HG03565 (cell line): ENCODE measurements around the gene RAB5A.
"Not testable (repeated sequence)": the region's sequence is repeated elsewhere in the genome, so short reads cannot be mapped to it uniquely, and the experiment has no call there.

Experiments
- ATAC-seq: cut with Tn5 transposase; IDR thresholded peaks from one replicate; pipeline ENCODE4 v1.9.1; 2021; ENCODE audit warnings: mild to moderate bottlenecking, moderate library complexity; ENCODE audit not compliant: unreplicated experiment

The RAB5A gene

GRCh38 chr3:19947549-19948225 lies 790 bp downstream of the RAB5A start:
- ATAC-seq, result no peak

GRCh38 chr3:19948226-19948591 lies 1.3 kb downstream of the RAB5A start:
- ATAC-seq, result no peak

- no peak for ATAC-seq
These were observed 3.4 kb downstream of the RAB5A start for GRCh38 chr3:19950316-19950715.

- no peak for ATAC-seq
These were observed 7.8 kb downstream of the RAB5A start for GRCh38 chr3:19954676-19955075.

DNA sequence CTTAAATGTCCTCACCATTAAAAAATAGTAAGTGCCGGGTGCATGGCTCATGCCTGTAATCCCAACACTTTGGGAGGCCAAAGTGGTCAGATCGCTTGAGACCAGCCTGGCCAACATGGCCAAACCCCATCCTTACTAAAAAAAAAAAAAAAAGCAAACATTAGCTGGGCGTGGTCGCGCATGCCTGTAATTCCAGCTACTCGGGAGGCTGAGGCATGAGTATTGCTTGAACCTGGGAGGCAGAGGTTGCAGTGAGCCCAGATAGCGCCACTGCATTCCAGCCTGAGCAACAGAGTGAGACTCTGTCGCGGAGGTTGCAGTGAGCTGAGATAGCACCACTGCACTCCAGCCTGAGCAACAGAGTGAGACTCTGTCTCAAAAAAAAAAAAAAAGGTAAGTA lies 10.5 kb downstream of the RAB5A start:
- ATAC-seq, result not testable (repeated sequence)

- no peak for ATAC-seq
These were observed 12.6 kb downstream of the RAB5A start for GRCh38 chr3:19959505-19959904.

DNA sequence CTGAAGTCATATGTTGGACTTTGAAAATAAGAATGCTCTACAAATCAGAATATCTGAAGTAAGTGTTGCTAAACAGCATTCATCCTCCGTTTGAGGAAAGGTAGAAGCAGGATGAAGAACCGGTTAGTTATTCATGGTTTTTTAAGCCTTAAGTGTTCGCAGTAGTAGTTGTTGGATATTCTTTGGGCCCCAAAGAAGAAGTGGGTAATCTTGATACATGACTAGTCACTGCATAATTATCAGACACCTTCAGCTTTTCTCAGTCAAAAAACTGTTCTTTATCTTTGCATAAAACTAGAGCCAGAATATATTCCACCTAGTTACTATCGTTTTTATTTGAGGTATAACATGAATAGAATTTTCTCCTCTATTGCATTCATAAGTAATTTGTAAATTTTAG lies 13.8 kb downstream of the RAB5A start:
- ATAC-seq, result no peak

- no peak for ATAC-seq
These were observed 15.1 kb downstream of the RAB5A start for GRCh38 chr3:19961960-19962359.

- no peak for ATAC-seq
These were observed 20.3 kb downstream of the RAB5A start for GRCh38 chr3:19967208-19967607.

DNA sequence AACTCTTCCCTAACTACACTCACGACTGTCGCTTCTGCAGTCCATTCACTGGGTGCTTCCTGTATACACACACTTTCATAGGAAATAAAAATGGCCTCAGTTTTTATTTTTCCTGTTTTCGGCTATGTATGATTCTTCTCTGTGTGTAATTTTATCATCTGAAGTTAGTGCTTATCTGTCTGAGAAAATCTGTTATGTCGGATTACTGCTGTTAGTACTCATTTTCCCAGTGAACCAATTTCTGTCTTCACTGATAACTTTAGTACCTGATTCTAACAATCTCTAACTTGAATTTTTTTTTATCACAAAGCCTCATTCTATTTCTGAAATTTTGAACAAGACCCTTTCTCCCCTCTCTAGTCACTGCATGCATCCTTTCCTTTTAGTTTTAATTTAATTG lies 20.9 kb downstream of the RAB5A start:
- ATAC-seq, result no peak

DNA sequence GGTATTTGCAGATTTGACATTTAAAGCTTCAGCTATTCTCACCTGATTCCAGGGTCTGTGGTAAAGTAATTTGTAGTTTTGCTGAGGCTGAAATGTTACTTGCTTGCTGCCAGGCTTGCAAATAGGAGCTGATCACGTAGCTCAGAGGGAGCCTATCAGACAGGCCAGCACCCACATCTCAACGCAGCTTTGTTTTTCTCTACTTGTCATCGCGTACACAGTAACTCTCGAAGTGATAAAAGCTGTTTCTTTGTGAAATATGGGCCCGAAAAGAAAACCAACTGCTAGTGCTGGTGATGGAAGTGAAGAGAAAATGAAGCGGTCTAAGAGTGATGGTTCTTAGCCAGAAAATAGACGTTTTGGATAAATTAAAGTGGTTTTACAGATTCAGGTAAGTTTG lies 23.4 kb downstream of the RAB5A start:
- ATAC-seq, result no peak

DNA sequence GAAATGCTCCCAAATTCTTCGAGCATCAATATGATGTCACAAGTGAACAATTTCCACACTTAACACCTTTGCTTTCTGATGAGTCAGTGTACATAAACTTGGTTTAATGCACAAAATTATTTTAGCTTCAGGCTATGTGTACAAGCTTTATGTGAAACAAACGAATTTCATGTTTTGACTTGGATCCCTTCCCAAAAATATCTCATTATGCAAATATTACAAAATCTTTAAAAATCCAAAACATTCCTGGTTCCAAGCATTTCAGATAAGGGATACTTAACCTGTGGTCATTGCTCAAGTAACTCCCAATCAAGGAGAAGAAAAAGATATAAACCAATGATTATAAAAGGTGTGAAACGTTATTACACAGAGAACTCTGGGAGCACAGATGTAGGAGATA lies 25.2 kb downstream of the RAB5A start:
- no peak for ATAC-seq

GRCh38 chr3:19988904-19989303 lies 42.0 kb downstream of the RAB5A start:
- not testable (repeated sequence) for ATAC-seq

GRCh38 chr3:19994796-19995195 lies 47.9 kb downstream of the RAB5A start:
- no peak for ATAC-seq

DNA sequence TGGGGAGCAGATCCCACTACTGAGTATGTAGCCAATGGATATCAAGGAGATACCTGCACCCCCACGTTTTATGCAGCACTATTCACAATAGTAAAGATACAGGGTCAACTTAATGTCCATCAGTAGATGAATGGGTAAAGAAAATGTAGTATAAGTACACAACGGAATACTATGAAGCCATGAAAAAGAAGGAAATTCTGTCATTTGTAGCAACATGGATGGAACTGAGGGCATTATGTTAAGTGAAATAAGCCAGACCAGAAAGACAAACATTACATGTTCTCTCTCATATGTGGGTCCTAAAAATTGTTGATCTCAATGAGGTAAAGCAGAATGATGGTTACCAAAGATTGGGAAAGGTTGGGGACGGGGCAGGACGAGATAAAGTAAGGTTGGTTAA lies 50.6 kb downstream of the RAB5A start:
- no peak for ATAC-seq

DNA sequence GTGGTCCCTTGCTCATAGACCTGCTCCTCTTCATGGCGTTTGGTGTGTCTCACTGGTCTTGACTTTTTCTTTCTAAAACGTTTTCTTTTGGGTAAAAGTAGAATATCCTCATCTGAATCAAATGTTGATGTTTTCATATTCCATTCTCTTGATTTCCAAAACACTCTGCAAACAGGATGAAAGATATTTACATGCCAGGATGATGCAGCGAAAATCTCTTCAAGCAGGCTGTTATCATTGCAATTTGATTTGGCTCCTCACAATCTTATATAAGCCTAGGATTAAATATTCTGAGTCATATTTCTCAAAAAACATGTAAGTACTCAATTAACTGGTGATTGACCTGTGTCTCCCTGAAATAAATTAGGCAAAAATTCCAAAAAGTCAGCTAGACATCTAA lies 55.0 kb downstream of the RAB5A start:
- no peak for ATAC-seq

DNA sequence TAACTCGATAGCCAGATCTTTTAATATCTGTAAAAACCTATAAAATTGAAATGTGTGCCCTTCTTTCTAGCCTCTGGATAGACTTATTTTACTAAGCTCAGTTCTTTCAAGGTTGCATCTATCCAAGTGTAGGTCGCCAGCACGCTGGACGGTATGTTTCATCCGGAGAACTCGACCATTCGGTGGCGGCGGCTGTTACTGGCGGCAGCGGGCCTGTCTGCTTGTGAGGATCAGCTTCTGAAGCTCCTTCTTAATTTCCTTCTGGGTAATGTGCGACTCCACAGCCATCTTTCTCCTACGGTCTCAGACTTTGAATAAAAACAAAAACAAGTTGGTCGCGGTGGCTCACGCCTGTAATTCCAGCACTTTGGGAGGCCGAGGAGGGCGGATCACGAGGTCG lies 61.1 kb downstream of the RAB5A start:
- ATAC-seq, result no peak

DNA sequence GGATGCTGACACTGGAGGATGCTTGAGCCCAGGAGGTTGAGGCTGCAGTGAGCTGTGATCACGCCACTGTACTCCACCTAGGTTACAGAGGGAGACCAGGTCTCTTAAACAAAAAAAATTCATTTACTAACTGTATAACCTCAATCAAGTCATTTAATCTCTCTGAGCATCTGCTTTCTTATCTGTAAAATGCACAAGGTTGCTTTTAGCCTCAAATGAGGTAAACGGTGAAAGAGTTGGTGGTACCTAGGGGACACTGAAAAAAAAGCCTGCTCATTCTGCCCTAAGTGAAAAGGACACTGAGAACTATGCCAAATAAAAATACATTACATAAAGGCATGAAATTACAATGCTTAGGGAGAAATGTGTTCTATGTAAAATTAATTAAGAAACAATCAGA lies 61.7 kb downstream of the RAB5A start:
- no peak for ATAC-seq

- ATAC-seq, result no peak
These were observed 65.3 kb downstream of the RAB5A start, which contains the start of gene PP2D1 for GRCh38 chr3:20012164-20012563. Gene PP2D1, minus strand, starts transcription at chr3:20012264. Its CDS starts 192 bp downstream, at chr3:20012072.

GRCh38 chr3:20013396-20013795 lies 66.5 kb downstream of the RAB5A start:
- ATAC-seq, result no peak

GRCh38 chr3:20015525-20015924 lies 68.6 kb downstream of the RAB5A start:
- ATAC-seq, result no peak

GRCh38 chr3:20016076-20016475 lies 69.2 kb downstream of the RAB5A start:
- not testable (repeated sequence) for ATAC-seq

DNA sequence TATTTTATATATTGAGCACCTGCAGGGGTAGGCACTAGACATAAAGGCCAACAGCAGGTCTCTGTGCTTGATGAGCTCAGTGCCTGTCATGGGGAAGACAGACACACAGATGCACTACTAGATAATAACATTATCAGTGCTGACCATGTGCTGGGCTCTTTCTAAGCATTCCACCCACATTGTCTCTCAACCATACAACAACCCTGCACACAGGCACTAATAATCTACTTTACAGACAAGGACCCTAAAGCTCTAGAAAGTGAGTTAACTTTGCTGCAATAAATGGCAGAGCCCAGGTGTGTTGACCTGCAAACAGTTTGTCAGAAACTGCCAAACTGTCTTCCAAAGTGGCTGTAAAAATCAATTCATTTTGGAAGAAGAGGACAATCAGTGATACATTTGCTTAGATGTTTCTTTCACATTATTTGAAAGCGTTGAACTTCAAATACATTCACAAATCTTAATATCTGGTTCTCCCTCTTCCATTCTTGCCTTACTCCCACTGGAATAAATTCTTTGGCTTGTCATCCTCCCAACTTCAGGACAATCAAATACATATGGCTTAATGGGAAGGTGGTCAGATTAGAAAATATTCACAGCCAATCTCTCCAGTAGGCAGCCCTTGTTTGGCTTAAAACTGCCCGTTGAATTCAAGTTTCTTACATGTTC lies 76.2 kb downstream of the RAB5A start:
- no peak for ATAC-seq
